ENCODE measurements around the gene SCGB1A1.
A peak's percentile ranks its signal among the peaks of the same experiment; 100 is the strongest.
"Not testable (repeated sequence)": the region's sequence is repeated elsewhere in the genome, so short reads cannot be mapped to it uniquely, and the experiment has no call there.

SCGB1A1 gene

DNA sequence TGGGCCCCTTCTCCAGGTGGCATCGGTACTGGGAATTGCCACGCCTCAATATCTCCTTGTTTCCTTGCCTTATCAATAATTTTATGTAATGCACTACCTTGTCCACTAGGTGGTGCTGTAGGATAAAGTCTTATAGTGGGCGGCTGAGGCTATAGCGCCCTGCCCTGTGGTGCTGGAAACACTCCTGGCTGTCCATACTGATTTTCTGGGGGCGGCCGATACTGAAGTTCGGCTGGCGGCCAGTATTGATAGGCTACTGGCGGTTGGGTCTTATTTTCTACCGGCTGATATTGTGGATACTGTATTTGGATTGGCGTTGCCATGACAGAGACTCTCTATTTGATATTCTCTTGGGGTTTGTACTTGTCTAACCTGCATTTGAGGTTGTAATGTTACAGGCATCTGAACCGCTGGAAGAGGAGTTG lies 38.0 kb upstream of the SCGB1A1 start:
- TF ChIP-seq, protein P1, sequence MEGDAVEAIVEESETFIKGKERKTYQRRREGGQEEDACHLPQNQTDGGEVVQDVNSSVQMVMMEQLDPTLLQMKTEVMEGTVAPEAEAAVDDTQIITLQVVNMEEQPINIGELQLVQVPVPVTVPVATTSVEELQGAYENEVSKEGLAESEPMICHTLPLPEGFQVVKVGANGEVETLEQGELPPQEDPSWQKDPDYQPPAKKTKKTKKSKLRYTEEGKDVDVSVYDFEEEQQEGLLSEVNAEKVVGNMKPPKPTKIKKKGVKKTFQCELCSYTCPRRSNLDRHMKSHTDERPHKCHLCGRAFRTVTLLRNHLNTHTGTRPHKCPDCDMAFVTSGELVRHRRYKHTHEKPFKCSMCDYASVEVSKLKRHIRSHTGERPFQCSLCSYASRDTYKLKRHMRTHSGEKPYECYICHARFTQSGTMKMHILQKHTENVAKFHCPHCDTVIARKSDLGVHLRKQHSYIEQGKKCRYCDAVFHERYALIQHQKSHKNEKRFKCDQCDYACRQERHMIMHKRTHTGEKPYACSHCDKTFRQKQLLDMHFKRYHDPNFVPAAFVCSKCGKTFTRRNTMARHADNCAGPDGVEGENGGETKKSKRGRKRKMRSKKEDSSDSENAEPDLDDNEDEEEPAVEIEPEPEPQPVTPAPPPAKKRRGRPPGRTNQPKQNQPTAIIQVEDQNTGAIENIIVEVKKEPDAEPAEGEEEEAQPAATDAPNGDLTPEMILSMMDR (IDR thresholded peaks at IDR 0.05; ENCODE audit: low read depth, low read length) = peak; percentile 65
- DNase-seq (ENCODE audit: extremely low read depth, low read depth) = not testable (repeated sequence)

DNA sequence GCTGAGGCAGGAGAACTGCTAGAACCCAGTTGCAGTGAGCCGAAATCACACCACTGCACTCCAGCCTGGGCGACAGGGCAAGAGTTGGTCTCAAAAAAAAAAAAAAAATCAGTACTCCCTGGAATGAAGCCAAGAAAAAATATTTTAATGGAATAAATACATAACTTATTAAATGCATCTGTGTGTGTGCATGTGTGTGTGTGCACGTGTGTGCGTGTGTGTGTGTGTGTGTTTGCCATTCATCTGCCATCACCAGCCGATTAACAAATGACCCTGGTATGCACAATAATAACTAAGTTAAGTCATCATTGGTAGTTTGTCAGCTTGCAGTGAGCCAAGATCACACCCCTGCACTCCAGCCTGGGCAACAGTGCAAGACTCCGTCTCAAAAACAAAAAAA lies 35.0 kb upstream of the SCGB1A1 start:
- no peak for DNase-seq (ENCODE audit: extremely low read depth, low read depth)
- TF ChIP-seq, protein P1 (IDR thresholded peaks at IDR 0.05; ENCODE audit: low read depth, low read length) = no peak

DNA sequence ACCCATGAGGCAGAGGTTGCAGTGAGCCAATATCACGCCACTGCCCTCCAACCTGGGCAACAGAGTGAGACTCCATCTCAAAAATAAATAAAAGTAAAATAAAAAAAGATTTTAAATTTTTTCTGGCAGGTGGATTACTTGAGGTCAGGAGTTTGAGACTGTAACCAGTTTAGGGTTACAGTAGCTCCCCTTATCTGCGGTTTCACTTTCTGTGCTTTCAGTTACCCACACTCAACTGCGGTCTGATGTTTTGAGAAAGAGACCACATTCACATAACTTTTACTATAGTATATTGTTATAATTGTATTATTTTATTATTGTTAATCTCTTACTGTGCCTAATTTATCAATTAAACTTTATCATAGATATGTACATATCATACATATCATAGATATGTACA lies 32.8 kb upstream of the SCGB1A1 start:
- not testable (repeated sequence) for DNase-seq (ENCODE audit: extremely low read depth, low read depth)

DNA sequence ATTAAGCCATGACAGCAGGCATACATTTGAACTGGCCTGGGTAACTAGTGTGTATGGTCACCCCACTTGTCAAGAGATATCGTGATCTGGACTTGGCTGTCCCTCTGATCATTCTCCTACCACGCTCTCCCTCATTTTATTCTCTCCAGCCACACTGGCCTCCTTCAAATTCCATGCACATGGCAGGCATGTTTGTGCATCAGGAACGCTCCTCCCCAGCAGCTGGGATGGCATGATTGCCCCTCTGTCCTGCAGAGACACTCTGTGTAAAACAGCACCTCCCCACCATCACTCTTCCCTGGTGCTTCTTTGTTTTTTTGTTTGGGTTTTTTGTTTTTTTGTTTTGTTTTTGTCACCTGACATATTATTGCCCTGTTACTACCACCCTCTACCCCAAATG lies 31.5 kb upstream of the SCGB1A1 start:
- TF ChIP-seq, protein P1 (IDR thresholded peaks at IDR 0.05; ENCODE audit: low read depth, low read length) = no peak
- no peak for DNase-seq (ENCODE audit: extremely low read depth, low read depth)

DNA sequence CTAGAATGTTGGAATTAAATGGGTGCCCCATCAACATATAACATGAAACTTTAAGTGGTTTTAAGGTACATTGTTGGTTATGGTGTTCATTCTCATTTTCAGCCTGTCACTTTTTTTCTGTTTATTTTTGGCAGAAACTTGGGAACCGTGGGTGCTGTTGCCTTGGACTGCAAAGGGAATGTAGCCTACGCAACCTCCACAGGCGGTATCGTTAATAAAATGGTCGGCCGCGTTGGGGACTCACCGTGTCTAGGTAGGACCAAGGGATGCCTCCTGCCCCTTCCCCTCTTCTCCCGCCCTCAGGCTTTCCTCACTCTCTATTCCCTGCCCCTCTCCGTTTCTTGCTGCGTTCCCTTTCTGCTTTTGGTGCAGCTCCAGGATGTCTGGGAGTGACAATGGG lies 29.8 kb upstream of the SCGB1A1 start:
- TF ChIP-seq, protein P1 (IDR thresholded peaks at IDR 0.05; ENCODE audit: low read depth, low read length) = no peak
- DNase-seq (ENCODE audit: extremely low read depth, low read depth) = no peak

DNA sequence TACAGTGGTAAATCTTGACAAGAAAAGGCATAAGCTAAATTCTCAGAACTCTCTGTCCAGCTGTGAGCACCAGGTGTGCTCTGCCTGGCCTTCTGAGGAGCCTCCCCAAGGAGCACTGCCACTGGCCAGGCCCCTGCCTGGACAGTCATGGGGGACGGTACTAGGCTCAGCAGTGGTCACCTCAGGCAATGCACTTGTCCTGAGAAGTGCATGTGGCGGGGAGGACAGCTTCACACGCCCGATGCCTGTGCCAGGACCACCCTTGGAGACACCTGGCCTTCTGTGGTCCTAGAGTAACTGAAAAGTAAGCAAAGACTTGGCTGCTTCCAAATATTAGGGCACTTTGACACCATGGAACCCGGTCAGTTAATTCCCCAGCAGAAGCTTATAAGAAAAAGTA lies 28.6 kb upstream of the SCGB1A1 start:
- no peak for DNase-seq (ENCODE audit: extremely low read depth, low read depth)
- TF ChIP-seq, protein P1 (IDR thresholded peaks at IDR 0.05; ENCODE audit: low read depth, low read length) = no peak

DNA sequence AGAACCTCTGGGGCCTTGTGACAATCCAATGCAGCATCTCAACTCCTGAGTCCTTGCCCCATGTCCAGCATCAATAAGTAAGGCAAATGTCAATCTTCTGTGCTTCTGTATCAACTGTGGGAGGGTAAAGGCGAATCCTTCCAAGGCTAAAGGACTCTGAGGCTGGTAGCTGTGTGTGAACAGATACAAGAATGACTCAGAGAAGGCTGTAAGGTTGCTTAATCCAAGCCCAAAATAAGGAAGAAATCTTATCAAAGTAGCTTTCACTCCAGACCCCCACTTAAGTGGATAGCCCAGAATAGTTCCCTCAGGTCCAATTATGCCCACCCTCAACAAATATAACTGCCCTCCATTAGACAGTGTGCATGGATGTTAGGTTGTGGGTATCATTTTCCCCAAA lies 28.1 kb upstream of the SCGB1A1 start:
- TF ChIP-seq, protein P1 (IDR thresholded peaks at IDR 0.05; ENCODE audit: low read depth, low read length) = no peak
- no peak for DNase-seq (ENCODE audit: extremely low read depth, low read depth)

DNA sequence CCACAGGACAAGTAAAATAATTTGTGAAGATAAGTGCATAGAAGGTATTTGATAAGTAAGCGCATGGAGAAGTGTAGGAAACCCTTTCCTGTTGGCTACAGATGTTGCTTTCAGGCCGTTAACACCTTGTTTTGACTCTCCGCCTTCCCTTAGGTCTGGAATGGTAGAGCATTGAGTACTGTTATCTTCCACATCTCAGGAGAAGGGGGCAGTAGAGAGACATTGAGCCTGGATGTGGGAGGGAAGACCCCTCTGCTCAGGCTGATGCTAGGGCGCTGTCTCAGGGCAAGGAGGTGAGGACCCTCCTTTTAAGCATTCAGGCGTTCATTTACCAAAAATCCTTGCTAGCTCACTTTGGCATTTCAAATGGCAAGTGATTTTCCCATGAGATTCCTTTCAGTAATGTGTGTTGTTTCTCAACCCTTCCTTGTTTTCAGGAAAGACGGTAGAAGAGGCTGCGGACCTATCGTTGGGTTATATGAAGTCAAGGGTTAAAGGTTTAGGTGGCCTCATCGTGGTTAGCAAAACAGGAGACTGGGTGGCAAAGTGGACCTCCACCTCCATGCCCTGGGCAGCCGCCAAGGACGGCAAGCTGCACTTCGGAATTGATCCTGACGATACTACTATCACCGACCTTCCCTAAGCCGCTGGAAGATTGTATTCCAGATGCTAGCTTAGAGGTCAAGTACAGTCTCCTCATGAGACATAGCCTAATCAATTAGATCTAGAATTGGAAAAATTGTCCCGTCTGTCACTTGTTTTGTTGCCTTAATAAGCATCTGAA lies 27.0 kb upstream of the SCGB1A1 start:
- DNase-seq (ENCODE audit: extremely low read depth, low read depth) = no peak
- TF ChIP-seq, protein P1 (IDR thresholded peaks at IDR 0.05; ENCODE audit: low read depth, low read length) = no peak

All from AG09319 (cell line).